HG03520 (cell line): ENCODE results near the gene TTBK1.

Experiments used
- ATAC-seq: cut with Tn5 transposase; IDR thresholded peaks from one replicate; pipeline ENCODE4 v1.9.1; 2021; ENCODE audit warnings: mild to moderate bottlenecking, moderate library complexity; ENCODE audit not compliant: unreplicated experiment

TTBK1 gene

GRCh38 chr6:43269273-43270007, 26.2 kb downstream of the TTBK1 start:
- no peak for ATAC-seq

- ATAC-seq = no peak
Observed at GRCh38 chr6:43271103-43271815, 28.0 kb downstream of the TTBK1 start.

- no peak for ATAC-seq
Observed at GRCh38 chr6:43271944-43272343, 28.7 kb downstream of the TTBK1 start.

GRCh38 chr6:43273707-43274106, 30.4 kb downstream of the TTBK1 start:
- no peak for ATAC-seq

GRCh38 chr6:43274127-43274915, 31.0 kb downstream of the TTBK1 start:
- no peak for ATAC-seq

GRCh38 chr6:43274916-43275597, 31.8 kb downstream of the TTBK1 start:
- no peak for ATAC-seq

GRCh38 chr6:43275801-43276576, 32.7 kb downstream of the TTBK1 start:
- ATAC-seq = no peak

GRCh38 chr6:43276577-43277305, 33.5 kb downstream of the TTBK1 start:
- ATAC-seq = no peak

GRCh38 chr6:43277306-43277642, 34.0 kb downstream of the TTBK1 start:
- ATAC-seq = no peak

- ATAC-seq = no peak
Observed at GRCh38 chr6:43277643-43278523, 34.6 kb downstream of the TTBK1 start.

GRCh38 chr6:43278524-43279078, 35.3 kb downstream of the TTBK1 start:
- ATAC-seq = no peak

GRCh38 chr6:43280234-43280633, 37.0 kb downstream of the TTBK1 start:
- no peak for ATAC-seq

GRCh38 chr6:43282060-43282459, 38.8 kb downstream of the TTBK1 start:
- no peak for ATAC-seq

- ATAC-seq = no peak
Observed at GRCh38 chr6:43282636-43283513, 39.6 kb downstream of the TTBK1 start.

- ATAC-seq = no peak
Observed at GRCh38 chr6:43283514-43283901, 40.2 kb downstream of the TTBK1 start.

GRCh38 chr6:43283905-43284304, 40.6 kb downstream of the TTBK1 start:
- no peak for ATAC-seq

GRCh38 chr6:43284991-43285781, 41.9 kb downstream of the TTBK1 start:
- ATAC-seq = no peak
